ENCODE measurements around the gene USP19. TPM values are rescaled to one million over a fixed set of nuclear protein-coding genes. Genes with fewer than 3 reads are reported as not detected.

The USP19 gene
- total and polyA plus RNA-seq, 2 of the 4 experiments (the other 2 are of a cell fraction) = 24.7 to 39.7 TPM

GRCh38 chr3:49092938-49093852, 27.4 kb downstream of the USP19 start:
- H3K79me1 ChIP-seq (ENCODE audit: low read depth in 1 of 2, low read length in 2 of 2) = peaks cover 0 to 33% of the 10 kb centered on the region in 2 experiments; a peak in 2 of 4 replicates
- H3K27me3 ChIP-seq (ENCODE audit: control insufficient read depth, insufficient read depth, low read length) = no peaks in the 10 kb centered on the region
- no peaks in the 10 kb centered on the region for H3K9me1 ChIP-seq (ENCODE audit: insufficient read depth, low read length)
- ChIA-PET POLR2A (ENCODE audit: unreplicated experiment) (interaction anchor here (0.6 to 3.1 kb wide), 3 partner anchors 13 to 71 kb away, joined by 3 to 25 read pairs (median 4); partner anchors contain the start of gene NDUFAF3), CTCF (interaction anchor here (1.4 to 1.9 kb wide), 5 partner anchors 11 to 105 kb away, joined by 4 to 17 read pairs (median 5); partner anchors contain the start of genes KLHDC8B, P4HTM, QARS1 and WDR6)
- H3K4me2 ChIP-seq (ENCODE audit: low read depth, low read length) = peak overlapping the region; percentile 93
- 0% methylated on average over 5 of the region's 86 CpGs; no CpG with 5 or more reads in 1 of the 2 experiments for WGBS, 2 experiments (ENCODE audit: extremely low coverage in 2 of 2, insufficient read length in 1 of 2)
- peak overlapping the region; percentile 82 for H3K27ac ChIP-seq (ENCODE audit: insufficient read depth, low read length)
- peak; percentile 11; the same call in 1 of the 2 replicates for TF ChIP-seq CEBPB (IDR thresholded peaks at IDR 0.05; ENCODE audit: low read depth, low read length)
- no peak for TF ChIP-seq SMC3 (IDR thresholded peaks at IDR 0.05; ENCODE audit: low read depth, low read length)
- TF ChIP-seq POLR2A (IDR thresholded peaks at IDR 0.05; ENCODE audit: low read depth, low read length) = peak; percentile 80
- no peak for TF ChIP-seq BHLHE40 (IDR thresholded peaks at IDR 0.05; ENCODE audit: low read depth, low read length)
- 0 out of 2 replicates have a peak, but pooled peaks have one; percentile 17 for TF ChIP-seq USF2 (IDR thresholded peaks at IDR 0.05; ENCODE audit: low read depth, low read length)
- peak; percentile 83; the same call in 1 of the 2 replicates for TF ChIP-seq CHD1 (IDR thresholded peaks at IDR 0.05; ENCODE audit: low read depth, low read length)
- TF ChIP-seq NFE2L2 (IDR thresholded peaks at IDR 0.05; ENCODE audit: low read depth, low read length) = no peak
- TF ChIP-seq MAZ (IDR thresholded peaks at IDR 0.05; ENCODE audit: borderline replicate concordance, low read depth, low read length) = peak; percentile 72; the same call in 1 of the 2 replicates
- TF ChIP-seq MAFK (IDR thresholded peaks at IDR 0.05; ENCODE audit: low read depth, low read length) = 0 out of 2 replicates have a peak, but pooled peaks have one; percentile 11
- TF ChIP-seq, protein P1, sequence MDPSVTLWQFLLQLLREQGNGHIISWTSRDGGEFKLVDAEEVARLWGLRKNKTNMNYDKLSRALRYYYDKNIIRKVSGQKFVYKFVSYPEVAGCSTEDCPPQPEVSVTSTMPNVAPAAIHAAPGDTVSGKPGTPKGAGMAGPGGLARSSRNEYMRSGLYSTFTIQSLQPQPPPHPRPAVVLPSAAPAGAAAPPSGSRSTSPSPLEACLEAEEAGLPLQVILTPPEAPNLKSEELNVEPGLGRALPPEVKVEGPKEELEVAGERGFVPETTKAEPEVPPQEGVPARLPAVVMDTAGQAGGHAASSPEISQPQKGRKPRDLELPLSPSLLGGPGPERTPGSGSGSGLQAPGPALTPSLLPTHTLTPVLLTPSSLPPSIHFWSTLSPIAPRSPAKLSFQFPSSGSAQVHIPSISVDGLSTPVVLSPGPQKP (IDR thresholded peaks at IDR 0.05; ENCODE audit: borderline replicate concordance, low read depth, low read length) = no peak
- H3K14ac ChIP-seq (replicated peaks; ENCODE audit: low read depth, low read length) = peak overlapping the region; percentile 95
- peaks cover 16% of the 10 kb centered on the region for H3K36me3 ChIP-seq (ENCODE audit: control insufficient read depth, insufficient read depth, low read length)
- H4K8ac ChIP-seq (ENCODE audit: low read depth in 2 of 2, low read length in 2 of 2) = peak overlapping the region; percentile 83 to 88
- peaks cover 2% of the 10 kb centered on the region; the same call in 1 of the 2 replicates for H3K4me1 ChIP-seq (ENCODE audit: control insufficient read depth, insufficient read depth, low read length)
- no peak overlapping the region for H2BK20ac ChIP-seq (ENCODE audit: low read depth, low read length)
- intact Hi-C loops (cut with micrococcal nuclease) = loop anchor here (5.0 kb wide), 3 partner anchors 51 to 246 kb away; partner anchors contain the start of genes NDUFAF3 and PRKAR2A
- peak overlapping the region; percentile 33 for H3K18ac ChIP-seq (ENCODE audit: low read depth, low read length)
- no peak overlapping the region for H2BK15ac ChIP-seq (ENCODE audit: low read depth, low read length)
- H2AFZ ChIP-seq (replicated peaks; ENCODE audit: low read length, poor library complexity) = peak overlapping the region; percentile 95
- ATAC-seq (ENCODE audit: low read depth) (peak; percentile 38), DNase-seq (peak; percentile 89)
- H2BK5ac ChIP-seq (ENCODE audit: low read depth, low read length, poor library complexity, severe bottlenecking) = peak overlapping the region; percentile 79
- H3K9ac ChIP-seq (ENCODE audit: low read depth, low read length) = peak overlapping the region; percentile 97
- H2AK9ac ChIP-seq (replicated peaks; ENCODE audit: low read depth, low read length, poor library complexity) = peak overlapping the region; percentile 94
- peak overlapping the region; percentile 77 for H4K91ac ChIP-seq (ENCODE audit: insufficient read depth, low read depth, low read length)
- in situ Hi-C loops (cut with MboI; ENCODE audit: low sequenced_read_pairs) = no loop called here
- dilution Hi-C loops (cut with HindIII; ENCODE audit: low sequenced_read_pairs, unreplicated experiment) = no loop called here
- no peaks in the 10 kb centered on the region for H3K9me3 ChIP-seq (ENCODE audit: control insufficient read depth, insufficient read depth, low read length)
- H2BK120ac ChIP-seq (ENCODE audit: low read depth, low read length) = peak overlapping the region; percentile 30; the same call in 1 of the 2 replicates
- no TSS peak for BruUV-seq (replicated peaks)
- H3K23ac ChIP-seq (ENCODE audit: low read depth, low read length) = peak overlapping the region; percentile 94
- H2AK5ac ChIP-seq (ENCODE audit: low read depth, low read length) = peak overlapping the region; percentile 80
- peak overlapping the region; percentile 72 for H4K5ac ChIP-seq (ENCODE audit: low read depth, low read length)
- peak overlapping the region; percentile 85 for H3K4me3 ChIP-seq (ENCODE audit: insufficient read depth, low read depth, low read length)
- peak overlapping the region; percentile 77 for H3K56ac ChIP-seq (ENCODE audit: extremely low read depth, insufficient read depth, low read length)
- peaks cover 33% of the 10 kb centered on the region for H4K20me1 ChIP-seq (ENCODE audit: insufficient read depth, low read length)
- peak overlapping the region; percentile 92 for H3K4ac ChIP-seq (ENCODE audit: low read depth, low read length)

Measured in IMR-90 (cell line).